ENCODE results near the gene GDI2.

Gene GDI2

DNA sequence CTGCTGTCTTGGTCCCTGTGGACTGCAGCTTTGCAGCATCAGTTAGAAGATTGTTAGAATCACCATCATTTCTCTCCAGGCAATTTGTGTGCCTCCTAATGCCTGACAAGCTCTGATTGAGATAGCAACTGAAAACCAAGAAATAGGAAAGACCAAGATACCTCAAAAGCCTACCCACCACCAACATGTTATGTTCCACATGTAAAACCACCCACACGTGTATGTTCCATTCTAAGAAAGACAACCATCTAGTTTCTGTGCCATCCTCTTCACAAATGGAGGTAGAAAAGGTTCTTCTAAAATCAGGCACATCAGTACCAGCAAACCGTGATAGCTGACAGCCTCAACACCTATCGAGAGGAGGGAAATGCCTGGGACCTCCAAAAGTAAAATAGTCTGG, 81.7 kb downstream of the GDI2 start:
- Histone ChIP-seq H3K9ac (ENCODE audit: low read length) (no peak overlapping the region), H2AK5ac (ENCODE audit: low read length) (no peak overlapping the region), H4K5ac (ENCODE audit: low read length) (no peak overlapping the region), H2BK5ac (ENCODE audit: low read length) (no peak overlapping the region), H3K56ac (ENCODE audit: low read length) (no peak overlapping the region), H3K4ac (ENCODE audit: low read depth, low read length) (no peak overlapping the region), H3K27me3 (ENCODE audit: insufficient read depth, low read length, poor library complexity) (no peaks in the 10 kb centered on the region), H3K79me1 (ENCODE audit: low read length) (no peaks in the 10 kb centered on the region), H3K4me3 (ENCODE audit: low read length) (no peak overlapping the region), H3K36me3 (ENCODE audit: control insufficient read depth, insufficient read depth, low read length) (peaks cover 3% of the 10 kb centered on the region), H3K27ac (ENCODE audit: low read depth, low read length) (no peak overlapping the region), H3K4me1 (ENCODE audit: control insufficient read depth, low read depth, low read length) (no peaks in the 10 kb centered on the region), H4K8ac (ENCODE audit: low read depth, low read length) (no peak overlapping the region), H3K18ac (ENCODE audit: low read length) (no peak overlapping the region), H2BK15ac (replicated peaks; ENCODE audit: low read depth) (no peak overlapping the region), H2BK120ac (ENCODE audit: low read depth, low read length) (no peak overlapping the region), H3K79me2 (ENCODE audit: control insufficient read depth, insufficient read depth, low read length) (no peaks in the 10 kb centered on the region), H3K23ac (ENCODE audit: low read length) (no peak overlapping the region), H3K4me2 (ENCODE audit: low read length) (no peak overlapping the region)
- WGBS (ENCODE audit: extremely low coverage, insufficient coverage, low lambda C conversion rate), result no CpG with 5 or more reads among the region's 3 CpGs
- DNase-seq, result no peak

DNA sequence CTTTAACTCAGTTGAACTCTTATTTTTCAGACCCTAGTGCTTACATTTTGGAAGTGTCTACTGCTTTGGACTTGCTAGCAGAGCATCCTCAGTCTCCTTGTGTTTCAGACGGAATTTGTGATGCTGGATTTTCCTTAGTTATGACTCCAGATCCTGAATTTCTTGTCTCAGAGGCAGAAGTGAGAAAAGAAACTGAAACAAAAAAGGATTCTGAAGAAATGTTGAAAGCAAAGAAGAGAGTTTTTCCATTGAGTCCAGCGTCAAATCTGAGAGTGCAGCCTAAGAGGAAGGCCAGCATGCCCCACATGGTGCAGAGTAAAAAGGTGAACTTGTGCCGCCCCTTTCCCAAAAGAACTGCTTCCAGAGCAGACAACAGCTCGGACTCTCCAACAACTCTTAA, 82.5 kb downstream of the GDI2 start:
- H3K36me3 ChIP-seq (ENCODE audit: control insufficient read depth, insufficient read depth, low read length), result peaks cover 3% of the 10 kb centered on the region
- no peak overlapping the region for H2BK120ac ChIP-seq (ENCODE audit: low read depth, low read length)

DNA sequence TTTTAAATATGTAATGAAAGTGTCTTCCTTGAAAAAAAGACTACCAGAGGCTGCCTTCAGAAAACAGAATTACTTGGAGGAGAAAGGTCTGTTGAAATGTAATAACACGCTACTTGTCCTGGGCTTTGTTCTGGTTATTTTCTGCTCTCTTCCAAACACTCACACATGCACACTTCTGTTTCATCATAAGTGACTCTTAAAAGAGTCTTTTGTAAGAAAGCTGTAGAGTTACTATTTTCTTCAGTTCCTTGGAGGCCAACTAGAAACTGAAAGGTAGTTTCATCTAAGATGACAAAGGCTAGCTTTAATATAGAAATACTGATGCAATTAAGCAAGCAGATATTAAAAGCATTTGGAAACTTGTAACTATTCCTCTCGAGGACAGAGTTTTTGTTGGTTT, 89.5 kb downstream of the GDI2 start:
- no peak overlapping the region for H2AK5ac ChIP-seq (ENCODE audit: low read length)
- H3K4me1 ChIP-seq (ENCODE audit: control insufficient read depth, low read depth, low read length), result no peaks in the 10 kb centered on the region
- no peak overlapping the region for H3K18ac ChIP-seq (ENCODE audit: low read length)
- H4K8ac ChIP-seq (ENCODE audit: low read depth, low read length), result no peak overlapping the region
- H3K79me1 ChIP-seq (ENCODE audit: low read length), result no peaks in the 10 kb centered on the region
- no peak overlapping the region for H3K4me3 ChIP-seq (ENCODE audit: low read length)
- H3K27me3 ChIP-seq (ENCODE audit: insufficient read depth, low read length, poor library complexity), result no peaks in the 10 kb centered on the region
- no peak overlapping the region for H2BK5ac ChIP-seq (ENCODE audit: low read length)
- no peak overlapping the region for H3K9ac ChIP-seq (ENCODE audit: low read length)
- H4K5ac ChIP-seq (ENCODE audit: low read length), result no peak overlapping the region
- WGBS (ENCODE audit: extremely low coverage, insufficient coverage, low lambda C conversion rate), result no CpG with 5 or more reads among the region's 2 CpGs
- H3K4ac ChIP-seq (ENCODE audit: low read depth, low read length), result no peak overlapping the region
- no peak for DNase-seq
- H3K23ac ChIP-seq (ENCODE audit: low read length), result no peak overlapping the region
- no peak overlapping the region for H3K27ac ChIP-seq (ENCODE audit: low read depth, low read length)
- no peak overlapping the region for H2BK120ac ChIP-seq (ENCODE audit: low read depth, low read length)
- no peak overlapping the region for H2BK15ac ChIP-seq (replicated peaks; ENCODE audit: low read depth)
- no peaks in the 10 kb centered on the region for H3K79me2 ChIP-seq (ENCODE audit: control insufficient read depth, insufficient read depth, low read length)
- no peak overlapping the region for H3K4me2 ChIP-seq (ENCODE audit: low read length)
- no peak overlapping the region for H3K56ac ChIP-seq (ENCODE audit: low read length)
- H3K36me3 ChIP-seq (ENCODE audit: control insufficient read depth, insufficient read depth, low read length), result peaks cover 4% of the 10 kb centered on the region

More for the DNA sequence above, 82.5 kb downstream of the GDI2 start:
- Histone ChIP-seq H3K18ac (ENCODE audit: low read length) (no peak overlapping the region), H3K27ac (ENCODE audit: low read depth, low read length) (no peak overlapping the region), H3K4me3 (ENCODE audit: low read length) (no peak overlapping the region), H3K56ac (ENCODE audit: low read length) (no peak overlapping the region), H3K4me1 (ENCODE audit: control insufficient read depth, low read depth, low read length) (no peaks in the 10 kb centered on the region), H3K79me1 (ENCODE audit: low read length) (no peaks in the 10 kb centered on the region), H3K4ac (ENCODE audit: low read depth, low read length) (no peak overlapping the region), H2AK5ac (ENCODE audit: low read length) (no peak overlapping the region), H3K27me3 (ENCODE audit: insufficient read depth, low read length, poor library complexity) (no peaks in the 10 kb centered on the region), H4K5ac (ENCODE audit: low read length) (no peak overlapping the region), H3K79me2 (ENCODE audit: control insufficient read depth, insufficient read depth, low read length) (no peaks in the 10 kb centered on the region), H2BK15ac (replicated peaks; ENCODE audit: low read depth) (no peak overlapping the region), H3K4me2 (ENCODE audit: low read length) (no peak overlapping the region), H2BK5ac (ENCODE audit: low read length) (no peak overlapping the region), H3K9ac (ENCODE audit: low read length) (no peak overlapping the region), H3K23ac (ENCODE audit: low read length) (no peak overlapping the region), H4K8ac (ENCODE audit: low read depth, low read length) (no peak overlapping the region)
- DNase-seq, result no peak
- WGBS (ENCODE audit: extremely low coverage, insufficient coverage, low lambda C conversion rate), result no CpG with 5 or more reads among the region's 4 CpGs

DNA sequence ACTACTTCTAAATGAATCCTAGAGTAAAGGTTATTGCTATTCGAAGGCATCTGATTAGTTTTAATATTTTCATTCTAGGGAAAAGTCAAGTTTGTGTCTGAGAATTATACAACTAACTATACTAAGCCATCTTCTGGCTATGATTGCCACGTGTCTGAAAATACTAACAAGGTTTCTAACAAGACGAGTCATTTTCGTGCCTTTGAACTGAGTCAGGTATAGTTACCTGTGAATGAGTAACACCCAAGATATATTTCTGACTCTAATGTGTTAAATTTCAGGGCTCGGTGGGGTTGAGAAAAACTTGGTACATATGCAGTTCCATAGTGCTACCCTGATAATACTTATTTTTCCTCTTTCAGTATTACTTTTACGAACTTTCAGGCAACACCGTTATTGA, 93.1 kb downstream of the GDI2 start:
- no peaks in the 10 kb centered on the region for H3K4me1 ChIP-seq (ENCODE audit: control insufficient read depth, low read depth, low read length)
- H3K56ac ChIP-seq (ENCODE audit: low read length), result no peak overlapping the region
- H3K27ac ChIP-seq (ENCODE audit: low read depth, low read length), result no peak overlapping the region
- H3K79me2 ChIP-seq (ENCODE audit: control insufficient read depth, insufficient read depth, low read length), result no peaks in the 10 kb centered on the region
- no peak overlapping the region for H3K4ac ChIP-seq (ENCODE audit: low read depth, low read length)
- no peak overlapping the region for H2BK120ac ChIP-seq (ENCODE audit: low read depth, low read length)
- no peak overlapping the region for H3K4me2 ChIP-seq (ENCODE audit: low read length)
- H4K5ac ChIP-seq (ENCODE audit: low read length), result no peak overlapping the region
- no peak overlapping the region for H2BK15ac ChIP-seq (replicated peaks; ENCODE audit: low read depth)
- H3K79me1 ChIP-seq (ENCODE audit: low read length), result no peaks in the 10 kb centered on the region
- no peak overlapping the region for H3K9ac ChIP-seq (ENCODE audit: low read length)
- H3K36me3 ChIP-seq (ENCODE audit: control insufficient read depth, insufficient read depth, low read length), result peaks cover 2% of the 10 kb centered on the region
- no CpG with 5 or more reads among the region's 7 CpGs for WGBS (ENCODE audit: extremely low coverage, insufficient coverage, low lambda C conversion rate)
- H2AK5ac ChIP-seq (ENCODE audit: low read length), result no peak overlapping the region
- no peak overlapping the region for H3K18ac ChIP-seq (ENCODE audit: low read length)
- H3K23ac ChIP-seq (ENCODE audit: low read length), result no peak overlapping the region
- no peak overlapping the region for H4K8ac ChIP-seq (ENCODE audit: low read depth, low read length)
- H3K27me3 ChIP-seq (ENCODE audit: insufficient read depth, low read length, poor library complexity), result no peaks in the 10 kb centered on the region
- DNase-seq, result no peak
- no peak overlapping the region for H3K4me3 ChIP-seq (ENCODE audit: low read length)
- no peak overlapping the region for H2BK5ac ChIP-seq (ENCODE audit: low read length)

DNA sequence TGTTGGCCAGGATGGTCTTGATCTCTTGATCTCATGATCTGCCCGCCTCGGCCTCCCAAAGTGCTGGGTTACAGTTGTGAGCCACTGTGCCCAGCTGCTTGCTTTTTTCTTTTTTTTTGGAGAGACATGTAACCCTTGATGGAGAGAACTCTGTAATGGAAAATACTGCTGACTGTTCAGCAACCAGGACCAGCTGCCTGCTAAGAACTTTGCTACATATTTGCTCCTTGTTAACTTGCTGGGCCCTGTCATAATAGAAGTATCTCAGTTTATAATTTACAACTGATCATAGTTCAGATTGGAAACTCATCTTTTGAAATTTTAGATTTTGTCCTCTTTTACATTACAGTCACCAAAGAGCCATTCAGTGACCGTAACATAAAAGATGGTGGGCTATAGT, 93.7 kb downstream of the GDI2 start:
- Histone ChIP-seq H3K4me2 (ENCODE audit: low read length) (no peak overlapping the region), H3K56ac (ENCODE audit: low read length) (no peak overlapping the region), H3K4me3 (ENCODE audit: low read length) (no peak overlapping the region), H3K23ac (ENCODE audit: low read length) (no peak overlapping the region), H3K79me2 (ENCODE audit: control insufficient read depth, insufficient read depth, low read length) (no peaks in the 10 kb centered on the region), H2BK120ac (ENCODE audit: low read depth, low read length) (no peak overlapping the region), H3K36me3 (ENCODE audit: control insufficient read depth, insufficient read depth, low read length) (peaks cover 2% of the 10 kb centered on the region), H3K4me1 (ENCODE audit: control insufficient read depth, low read depth, low read length) (no peaks in the 10 kb centered on the region), H3K79me1 (ENCODE audit: low read length) (peaks cover 3% of the 10 kb centered on the region), H3K4ac (ENCODE audit: low read depth, low read length) (no peak overlapping the region), H3K27me3 (ENCODE audit: insufficient read depth, low read length, poor library complexity) (no peaks in the 10 kb centered on the region), H3K9ac (ENCODE audit: low read length) (no peak overlapping the region), H4K8ac (ENCODE audit: low read depth, low read length) (no peak overlapping the region), H2BK5ac (ENCODE audit: low read length) (no peak overlapping the region), H2BK15ac (replicated peaks; ENCODE audit: low read depth) (no peak overlapping the region), H4K5ac (ENCODE audit: low read length) (no peak overlapping the region), H2AK5ac (ENCODE audit: low read length) (no peak overlapping the region), H3K18ac (ENCODE audit: low read length) (no peak overlapping the region), H3K27ac (ENCODE audit: low read depth, low read length) (no peak overlapping the region)
- no peak for DNase-seq
- no CpG with 5 or more reads among the region's 3 CpGs for WGBS (ENCODE audit: extremely low coverage, insufficient coverage, low lambda C conversion rate)

Measured in mesendoderm (in vitro differentiated cells).